ENCODE data around the gene GCDH.

The GCDH gene

GRCh38 chr19:12875086-12875485 lies 15.9 kb upstream of the GCDH start:
- TF ChIP-seq CTCF (IDR thresholded peaks at IDR 0.05) (no peak), ZFX (IDR thresholded peaks at IDR 0.05; ENCODE audit: borderline replicate concordance) (no peak)

GRCh38 chr19:12880551-12881171 lies 10.3 kb upstream of the GCDH start:
- peak overlapping the region; percentile 81 for H3K27ac ChIP-seq
- TF ChIP-seq CTCF (IDR thresholded peaks at IDR 0.05) (no peak), ZFX (IDR thresholded peaks at IDR 0.05; ENCODE audit: borderline replicate concordance) (no peak)

More at GRCh38 chr19:12875086-12875485, 15.9 kb upstream of the GCDH start:
- H3K27ac ChIP-seq = 0 out of 2 replicates have a peak overlapping the region, but pooled peaks have one; percentile 91

GRCh38 chr19:12881172-12881808 lies 9.7 kb upstream of the GCDH start, which contains the start of gene DNASE2:
DNASE2 (minus strand) TSS chr19:12881449; CDS start chr19:12881375, 74 bp downstream.
- TF ChIP-seq CTCF (IDR thresholded peaks at IDR 0.05) = no peak
- TF ChIP-seq ZFX (IDR thresholded peaks at IDR 0.05; ENCODE audit: borderline replicate concordance) = no peak
- peak within 1 kb of the TSS; percentile 81 for H3K27ac ChIP-seq

GRCh38 chr19:12882589-12882988 lies 8.4 kb upstream of the GCDH start:
- TF ChIP-seq CTCF (IDR thresholded peaks at IDR 0.05) = no peak
- TF ChIP-seq ZFX (IDR thresholded peaks at IDR 0.05; ENCODE audit: borderline replicate concordance) = no peak
- H3K27ac ChIP-seq = no peak overlapping the region

- H3K27ac ChIP-seq = peak overlapping the region; percentile 67; the same call in 1 of the 2 replicates
- no peak for TF ChIP-seq CTCF (IDR thresholded peaks at IDR 0.05)
- TF ChIP-seq ZFX (IDR thresholded peaks at IDR 0.05; ENCODE audit: borderline replicate concordance) = no peak
Measured at GRCh38 chr19:12884202-12884601, 6.8 kb upstream of the GCDH start.

GRCh38 chr19:12884627-12884925 lies 6.4 kb upstream of the GCDH start:
- H3K27ac ChIP-seq = peak overlapping the region; percentile 67
- TF ChIP-seq CTCF (IDR thresholded peaks at IDR 0.05) = no peak
- TF ChIP-seq ZFX (IDR thresholded peaks at IDR 0.05; ENCODE audit: borderline replicate concordance) = no peak
